ENCODE data around the gene KRT17. TPM values are rescaled to one million over a fixed set of nuclear protein-coding genes. Genes with fewer than 3 reads are reported as not detected.
"Not testable (repeated sequence)": the region's sequence is repeated elsewhere in the genome, so short reads cannot be mapped to it uniquely, and the experiment has no call there.

KRT17 gene
- total RNA-seq, 3 donors from 2014 or later (not counting 1 experiment from before 2014, with no cell fraction given): not detected

DNA sequence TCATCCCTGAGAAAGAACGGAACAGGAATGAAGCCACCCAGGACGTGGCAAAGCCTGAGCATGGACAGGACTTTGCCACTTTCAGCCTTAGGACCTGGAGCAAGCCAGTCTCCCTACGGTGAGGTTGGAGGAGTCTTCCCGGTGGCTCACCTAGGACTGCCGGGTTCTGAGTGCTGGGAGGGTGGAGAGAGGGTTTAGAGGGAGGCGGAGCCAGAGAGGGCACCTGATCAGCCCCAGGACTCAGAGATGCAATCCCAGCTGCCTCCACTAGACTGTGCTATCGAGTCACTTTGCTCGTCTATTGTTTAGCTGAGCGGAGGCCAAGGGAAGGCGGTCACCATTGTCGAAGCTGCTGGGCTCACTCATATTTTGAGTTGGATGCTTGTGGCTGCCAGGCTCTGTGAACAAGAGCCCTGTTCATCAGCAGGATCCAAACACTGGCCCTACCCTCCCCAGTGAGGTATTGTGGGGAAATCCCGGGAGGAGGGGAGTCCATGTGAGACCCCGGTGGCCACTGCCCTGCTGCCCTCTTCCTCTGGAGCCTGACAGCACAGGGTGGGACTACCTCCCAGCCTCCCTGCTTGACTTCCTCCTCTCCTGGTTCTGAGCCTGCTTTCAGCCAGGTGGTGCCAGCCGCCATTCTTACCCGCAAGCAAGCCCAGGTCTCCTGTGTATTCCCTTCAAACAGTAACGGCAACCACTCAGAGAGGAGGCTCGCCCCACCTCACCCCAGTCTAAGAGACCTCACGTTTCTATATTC is 44.7 kb downstream of the KRT17 start:
- H3K4me3 Mint-ChIP-seq: no peak overlapping the region
- TF ChIP-seq, protein P1, sequence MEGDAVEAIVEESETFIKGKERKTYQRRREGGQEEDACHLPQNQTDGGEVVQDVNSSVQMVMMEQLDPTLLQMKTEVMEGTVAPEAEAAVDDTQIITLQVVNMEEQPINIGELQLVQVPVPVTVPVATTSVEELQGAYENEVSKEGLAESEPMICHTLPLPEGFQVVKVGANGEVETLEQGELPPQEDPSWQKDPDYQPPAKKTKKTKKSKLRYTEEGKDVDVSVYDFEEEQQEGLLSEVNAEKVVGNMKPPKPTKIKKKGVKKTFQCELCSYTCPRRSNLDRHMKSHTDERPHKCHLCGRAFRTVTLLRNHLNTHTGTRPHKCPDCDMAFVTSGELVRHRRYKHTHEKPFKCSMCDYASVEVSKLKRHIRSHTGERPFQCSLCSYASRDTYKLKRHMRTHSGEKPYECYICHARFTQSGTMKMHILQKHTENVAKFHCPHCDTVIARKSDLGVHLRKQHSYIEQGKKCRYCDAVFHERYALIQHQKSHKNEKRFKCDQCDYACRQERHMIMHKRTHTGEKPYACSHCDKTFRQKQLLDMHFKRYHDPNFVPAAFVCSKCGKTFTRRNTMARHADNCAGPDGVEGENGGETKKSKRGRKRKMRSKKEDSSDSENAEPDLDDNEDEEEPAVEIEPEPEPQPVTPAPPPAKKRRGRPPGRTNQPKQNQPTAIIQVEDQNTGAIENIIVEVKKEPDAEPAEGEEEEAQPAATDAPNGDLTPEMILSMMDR (IDR thresholded peaks at IDR 0.05): peak; percentile 38
- no peak overlapping the region for H3K27ac ChIP-seq (ENCODE audit: low read length)
- peaks cover 7% of the 10 kb centered on the region for H3K27me3 ChIP-seq (ENCODE audit: control insufficient read depth, insufficient read depth, low read length)
- H3K9me3 Mint-ChIP-seq: no peaks in the 10 kb centered on the region
- H3K36me3 Mint-ChIP-seq: no peaks in the 10 kb centered on the region
- peak; percentile 84 to 99 (median 97) for ATAC-seq
- intact Hi-C loops (cut with micrococcal nuclease): no loop called here
- no peak overlapping the region for H3K27ac Mint-ChIP-seq
- no peaks in the 10 kb centered on the region for H3K9me3 ChIP-seq (ENCODE audit: control insufficient read depth, insufficient read depth, low read length)
- 47% methylated on average over 18 of the region's 18 CpGs for WGBS (ENCODE audit: insufficient coverage)
- peaks cover 29 to 31% of the 10 kb centered on the region in 2 donors for H3K27me3 Mint-ChIP-seq (ENCODE audit: low read depth in 2 of 2)
- H3K4me3 ChIP-seq (ENCODE audit: low read length): no peak overlapping the region
- H3K4me1 ChIP-seq (ENCODE audit: control insufficient read depth, insufficient read depth, low read length): peaks cover 5% of the 10 kb centered on the region
- no peaks in the 10 kb centered on the region for H3K36me3 ChIP-seq (ENCODE audit: control insufficient read depth, insufficient read depth, low read length)
- DNase-seq: peak; percentile 45 to 74
- no peaks in the 10 kb centered on the region for H3K4me1 Mint-ChIP-seq

DNA sequence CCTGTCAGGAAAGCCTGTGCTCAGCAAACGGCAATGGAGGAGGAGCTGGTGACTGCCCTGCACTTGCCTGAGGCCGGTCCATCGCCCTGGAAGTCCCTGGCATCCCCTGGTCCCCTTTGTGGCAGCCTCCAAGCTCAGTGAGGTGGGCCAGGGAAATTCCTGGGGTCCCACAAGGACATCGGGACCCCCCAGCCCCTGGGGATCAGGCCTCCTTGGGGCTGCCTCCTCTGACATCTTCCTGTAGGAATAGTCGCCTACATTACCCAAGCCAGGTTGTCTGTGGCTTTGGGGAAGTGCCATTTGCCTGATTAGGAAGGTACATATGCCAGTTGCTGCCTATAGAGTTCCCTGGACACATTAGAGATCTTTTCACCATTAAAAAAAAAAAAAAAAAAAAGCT is 45.4 kb downstream of the KRT17 start:
- no peak overlapping the region for H3K27ac Mint-ChIP-seq
- intact Hi-C loops (cut with micrococcal nuclease): no loop called here
- Histone ChIP-seq H3K4me3 (ENCODE audit: low read length) (no peak overlapping the region), H3K27ac (ENCODE audit: low read length) (no peak overlapping the region), H3K9me3 (ENCODE audit: control insufficient read depth, insufficient read depth, low read length) (no peaks in the 10 kb centered on the region), H3K4me1 (ENCODE audit: control insufficient read depth, insufficient read depth, low read length) (peaks cover 5% of the 10 kb centered on the region), H3K27me3 (ENCODE audit: control insufficient read depth, insufficient read depth, low read length) (peaks cover 7% of the 10 kb centered on the region), H3K36me3 (ENCODE audit: control insufficient read depth, insufficient read depth, low read length) (no peaks in the 10 kb centered on the region)
- TF ChIP-seq, protein P1 (IDR thresholded peaks at IDR 0.05): no peak
- no peak for ATAC-seq
- H3K4me1 Mint-ChIP-seq: no peaks in the 10 kb centered on the region
- WGBS (ENCODE audit: insufficient coverage): 78% methylated on average over 5 of the region's 5 CpGs
- no peak for DNase-seq
- no peaks in the 10 kb centered on the region for H3K9me3 Mint-ChIP-seq
- H3K27me3 Mint-ChIP-seq (ENCODE audit: low read depth in 2 of 2): peaks cover 26% of the 10 kb centered on the region in 2 donors
- no peaks in the 10 kb centered on the region for H3K36me3 Mint-ChIP-seq
- no peak overlapping the region for H3K4me3 Mint-ChIP-seq

DNA sequence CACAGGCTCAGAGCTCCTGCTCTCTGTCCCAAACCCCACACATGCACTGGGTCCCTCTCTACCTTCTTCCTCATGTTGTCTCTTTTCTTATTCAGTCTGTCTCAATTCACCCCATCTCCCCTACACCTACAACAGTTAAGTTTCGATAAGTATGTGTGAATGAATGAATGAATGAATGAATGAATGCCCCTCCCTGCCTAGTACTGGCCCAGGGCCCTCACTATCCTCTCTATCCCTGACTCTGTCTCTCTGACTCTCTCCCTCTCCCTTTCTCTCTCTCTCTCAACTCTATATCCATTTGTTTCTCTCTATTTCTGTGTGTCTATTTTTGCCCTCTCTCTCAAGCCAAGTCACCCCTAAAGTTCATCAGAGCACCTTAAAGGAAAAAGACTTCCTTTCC is 45.8 kb downstream of the KRT17 start:
- Histone ChIP-seq H3K9me3 (ENCODE audit: control insufficient read depth, insufficient read depth, low read length) (no peaks in the 10 kb centered on the region), H3K4me1 (ENCODE audit: control insufficient read depth, insufficient read depth, low read length) (peaks cover 5% of the 10 kb centered on the region), H3K36me3 (ENCODE audit: control insufficient read depth, insufficient read depth, low read length) (no peaks in the 10 kb centered on the region), H3K4me3 (ENCODE audit: low read length) (no peak overlapping the region), H3K27ac (ENCODE audit: low read length) (no peak overlapping the region), H3K27me3 (ENCODE audit: control insufficient read depth, insufficient read depth, low read length) (peaks cover 7% of the 10 kb centered on the region)
- TF ChIP-seq, protein P1 (IDR thresholded peaks at IDR 0.05): no peak
- Mint-ChIP-seq H3K27me3 (ENCODE audit: low read depth in 2 of 2) (peaks cover 24 to 25% of the 10 kb centered on the region in 2 donors), H3K36me3 (no peaks in the 10 kb centered on the region), H3K9me3 (no peaks in the 10 kb centered on the region), H3K4me1 (no peaks in the 10 kb centered on the region), H3K27ac (no peak overlapping the region), H3K4me3 (no peak overlapping the region)
- intact Hi-C loops (cut with micrococcal nuclease): no loop called here
- WGBS (ENCODE audit: insufficient coverage): no CpG with 5 or more reads among the region's 1 CpG
- ATAC-seq (no peak), DNase-seq (no peak)

DNA sequence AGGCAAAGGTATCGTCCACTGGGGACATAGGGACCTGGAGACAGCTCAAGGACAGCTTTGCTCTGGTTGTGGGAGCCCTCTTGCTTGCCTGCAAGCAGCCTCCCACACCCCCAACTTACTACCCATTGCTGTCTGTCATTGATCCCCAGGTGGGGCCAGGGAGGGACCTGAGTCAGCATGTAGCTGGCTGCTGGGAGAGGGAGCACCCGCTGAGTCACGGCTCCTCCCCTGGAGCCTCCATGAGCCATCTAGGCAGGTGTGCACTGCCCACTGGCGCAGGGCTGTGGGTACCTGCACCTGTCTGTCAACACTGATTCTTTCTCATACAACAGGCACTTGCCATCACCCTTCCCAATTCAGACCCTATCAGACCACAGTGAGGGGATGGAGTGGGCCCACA is 47.6 kb downstream of the KRT17 start:
- intact Hi-C loops (cut with micrococcal nuclease); H3K27me3 ChIP-seq (ENCODE audit: control insufficient read depth, insufficient read depth, low read length); H3K36me3 ChIP-seq (ENCODE audit: control insufficient read depth, insufficient read depth, low read length); ATAC-seq; H3K4me1 Mint-ChIP-seq; H3K4me3 Mint-ChIP-seq; H3K27ac Mint-ChIP-seq; DNase-seq; H3K9me3 Mint-ChIP-seq; H3K4me1 ChIP-seq (ENCODE audit: control insufficient read depth, insufficient read depth, low read length); H3K9me3 ChIP-seq (ENCODE audit: control insufficient read depth, insufficient read depth, low read length); H3K36me3 Mint-ChIP-seq; H3K4me3 ChIP-seq (ENCODE audit: low read length); H3K27ac ChIP-seq (ENCODE audit: low read length): not testable (repeated sequence)
- WGBS (ENCODE audit: insufficient coverage): 88% methylated on average over 4 of the region's 4 CpGs
- H3K27me3 Mint-ChIP-seq (ENCODE audit: low read depth in 2 of 2): peaks cover 22 to 29% of the 10 kb centered on the region in 2 donors
